Upper lobe of left lung (tissue), 6 donors: ENCODE data around the gene TATDN2. TPM values are rescaled to one million over a fixed set of nuclear protein-coding genes. Genes with fewer than 3 reads are reported as not detected.

ENCODE experiments used
- ATAC-seq, 2 donors: fragments of 200-7000 bp; cut with Tn5 transposase; one replicate each; pipeline ENCODE4 v1.9.1; 2022; ENCODE audit warnings: mild to moderate bottlenecking in 2 of 2, moderate library complexity in 2 of 2; ENCODE audit not compliant: low FRiP score in 2 of 2
- DNase-seq, 2 donors: peaks; one replicate each; pipeline ENCODE4 v3.0.0-alpha.2; 2019 to 2020
- H3K27ac ChIP-seq, 4 donors: fragments of 200-600 bp; sonication (generic); one replicate each; pipeline ENCODE4 v1.5.1; 2016 to 2019
- H3K27me3 ChIP-seq, 4 donors: fragments of 200-600 bp; sonication (generic); one replicate each; pipeline ENCODE4 v1.5.1; 2017 to 2019
- H3K36me3 ChIP-seq, 4 donors: fragments of 200-600 bp; sonication (generic); one replicate each; pipeline ENCODE4 v1.5.1; 2016 to 2019
- H3K4me1 ChIP-seq, 4 donors: fragments of 200-600 bp; sonication (generic); one replicate each; pipeline ENCODE4 v1.5.1; 2018 to 2019
- H3K4me3 ChIP-seq, 4 donors: fragments of 200-600 bp; sonication (generic); one replicate each; pipeline ENCODE4 v1.5.1; 2017 to 2019; ENCODE audit warnings: mild to moderate bottlenecking in 2 of 4, moderate library complexity in 1 of 4
- H3K9me3 ChIP-seq, 4 donors: fragments of 200-600 bp; sonication (generic); one replicate each; pipeline ENCODE4 v1.5.1; 2018 to 2019
- CTCF ChIP-seq, 6 experiments: fragments of 450-650 bp in 4 of 6; fragments of 200-600 bp in 2 of 6; sonication (generic) in 2 of 6; IDR thresholded peaks; one replicate each; pipeline ENCODE4 v1.5.1; 2016 to 2019; ENCODE audit warnings: antibody characterized with exemption in 6 of 6
- EP300 ChIP-seq, 4 donors: sonication (generic); formaldehyde crosslinking; IDR thresholded peaks; one replicate each; pipeline ENCODE4 v1.5.1; 2017; ENCODE audit warnings: antibody characterized with exemption in 4 of 4, control low read depth in 2 of 4
- POLR2A ChIP-seq, 4 donors: fragments of 450-650 bp; IDR thresholded peaks; one replicate each; pipeline ENCODE4 v1.5.1; 2016 to 2017; ENCODE audit warnings: antibody characterized with exemption in 4 of 4, mild to moderate bottlenecking in 2 of 4
- POLR2AphosphoS5 ChIP-seq, 2 donors: sonication (generic); formaldehyde crosslinking; IDR thresholded peaks; one replicate each; pipeline ENCODE4 v1.5.1; 2017; ENCODE audit warnings: antibody characterized with exemption in 2 of 2
- WGBS, 2 donors: methylation state at CpG; one replicate each; pipeline ENCODE4 v1.1.5; 2017 to 2018; 5-methylcytosine and 5-hydroxymethylcytosine counted together
- total RNA-seq, 6 donors: library from RNA; depleted of rRNA in 4 of 6; stranded (reverse); fragments of >200 nt in 4 of 6; gene quantifications; one replicate each; pipeline versions ENCODE4 v1.1.0 to v1.2.1, GENCODE V29; 2016 to 2021
- donor health status: DM: no; HTN: no; CAD: no; lungs with moderate emphysema.
- donor health status: DM: no; HTN: yes; CAD: no; lungs with severe emphysema.

The TATDN2 gene
- total RNA-seq, 6 donors from 2014 or later: 20.3 to 34.6 (median 26.0) TPM

- no peak for TF ChIP-seq POLR2AphosphoS5 (IDR thresholded peaks at IDR 0.05)
- TF ChIP-seq POLR2A (IDR thresholded peaks at IDR 0.05): no peak
- no peak for TF ChIP-seq EP300 (IDR thresholded peaks at IDR 0.05)
- TF ChIP-seq CTCF (IDR thresholded peaks at IDR 0.05): no peak
- Histone ChIP-seq H3K36me3 (peaks cover 3 to 27% (median 14%) of the 10 kb centered on the region in 4 donors), H3K4me1 (peaks cover 24 to 38% (median 29%) of the 10 kb centered on the region in 4 donors), H3K4me3 (peak overlapping the region; percentile 69 to 95 (median 84)), H3K27me3 (no peaks in the 10 kb centered on the region), H3K27ac (peak overlapping the region; percentile 89 to 92 (median 90)), H3K9me3 (peaks cover 0 to 19% (median 5%) of the 10 kb centered on the region in 4 donors)
- DNase-seq (peak; percentile 51 to 79), ATAC-seq (peak in 1 of 2 donors; percentile 40)
- WGBS, 2 donors: 0 to 2% methylated on average over 12 to 32 of the region's 32 CpGs
These were observed 907 bp downstream of the TATDN2 start for GRCh38 chr3:10248984-10249748.

- H3K36me3 ChIP-seq: peaks cover 3 to 26% (median 14%) of the 10 kb centered on the region in 4 donors
- no peak for ATAC-seq
- peak overlapping the region; percentile 69 to 95 (median 84) for H3K4me3 ChIP-seq
- TF ChIP-seq CTCF (IDR thresholded peaks at IDR 0.05) (no peak), EP300 (IDR thresholded peaks at IDR 0.05) (no peak), POLR2A (IDR thresholded peaks at IDR 0.05) (no peak), POLR2AphosphoS5 (IDR thresholded peaks at IDR 0.05) (no peak)
- no peak for DNase-seq
- 24 to 28% methylated on average over 3 of the region's 3 CpGs for whole genome bisulfite sequencing, 2 donors
- H3K27ac ChIP-seq: peak overlapping the region in 2 of 4 donors; percentile 89 to 92
- H3K27me3 ChIP-seq: no peaks in the 10 kb centered on the region
- H3K9me3 ChIP-seq: peaks cover 0 to 15% (median 5%) of the 10 kb centered on the region in 4 donors
- peaks cover 24 to 43% (median 29%) of the 10 kb centered on the region in 4 donors for H3K4me1 ChIP-seq
These were observed 1.6 kb downstream of the TATDN2 start for GRCh38 chr3:10249833-10250232.

GRCh38 chr3:10251006-10251405, 2.7 kb downstream of the TATDN2 start:
- H3K9me3 ChIP-seq: peaks cover 0 to 3% (median 0%) of the 10 kb centered on the region in 4 donors
- peak overlapping the region in 1 of 4 donors; percentile 95 for H3K4me3 ChIP-seq
- peaks cover 27 to 49% (median 29%) of the 10 kb centered on the region in 4 donors for H3K4me1 ChIP-seq
- no peak for TF ChIP-seq POLR2A (IDR thresholded peaks at IDR 0.05)
- no peak for TF ChIP-seq POLR2AphosphoS5 (IDR thresholded peaks at IDR 0.05)
- TF ChIP-seq EP300 (IDR thresholded peaks at IDR 0.05): no peak
- TF ChIP-seq CTCF (IDR thresholded peaks at IDR 0.05): no peak
- H3K36me3 ChIP-seq: peaks cover 6 to 38% (median 18%) of the 10 kb centered on the region in 4 donors
- no peak for DNase-seq
- H3K27ac ChIP-seq: no peak overlapping the region
- no peak for ATAC-seq
- 91 to 93% methylated on average over 3 of the region's 3 CpGs for WGBS, 2 donors
- no peaks in the 10 kb centered on the region for H3K27me3 ChIP-seq

- Histone ChIP-seq H3K4me1 (peaks cover 22 to 43% (median 26%) of the 10 kb centered on the region in 4 donors), H3K27me3 (no peaks in the 10 kb centered on the region), H3K36me3 (peaks cover 6 to 45% (median 26%) of the 10 kb centered on the region in 4 donors), H3K9me3 (no peaks in the 10 kb centered on the region), H3K27ac (no peak overlapping the region), H3K4me3 (no peak overlapping the region)
- 90 to 96% methylated on average over 1 to 3 of the region's 3 CpGs for WGBS, 2 donors
- DNase-seq: no peak
- ATAC-seq: no peak
- TF ChIP-seq EP300 (IDR thresholded peaks at IDR 0.05) (no peak), POLR2A (IDR thresholded peaks at IDR 0.05) (no peak)
These were observed 5.5 kb downstream of the TATDN2 start for GRCh38 chr3:10253731-10254130.

GRCh38 chr3:10255835-10256234, 7.6 kb downstream of the TATDN2 start:
- Histone ChIP-seq H3K27ac (no peak overlapping the region), H3K9me3 (no peaks in the 10 kb centered on the region), H3K4me3 (no peak overlapping the region), H3K27me3 (no peaks in the 10 kb centered on the region), H3K4me1 (peaks cover 8 to 25% (median 9%) of the 10 kb centered on the region in 4 donors), H3K36me3 (peaks cover 13 to 62% (median 44%) of the 10 kb centered on the region in 4 donors)
- DNase-seq: no peak
- no peak for ATAC-seq
- TF ChIP-seq CTCF (IDR thresholded peaks at IDR 0.05): no peak
- TF ChIP-seq POLR2A (IDR thresholded peaks at IDR 0.05): no peak
- TF ChIP-seq EP300 (IDR thresholded peaks at IDR 0.05): no peak
- no peak for TF ChIP-seq POLR2AphosphoS5 (IDR thresholded peaks at IDR 0.05)
- WGBS, 2 donors: 78 to 94% methylated on average over 7 of the region's 7 CpGs
